A549 (cell line): ENCODE results near the gene MLXIP. TPM values are rescaled to one million over a fixed set of nuclear protein-coding genes. Genes with fewer than 3 reads are reported as not detected.
"Not testable (repeated sequence)": the region's sequence is repeated elsewhere in the genome, so short reads cannot be mapped to it uniquely, and the experiment has no call there.

ENCODE experiments used
- ATAC-seq, 2 experiments: fragments of 200-7000 bp in 1 of 2; fragments of >200 bp in 1 of 2; cut with Nextera tagmentation in 1 of 2; cut with Tn5 transposase in 1 of 2; 3 replicates each; pipeline versions ENCODE4 v1.8.0 to v1.9.1; 2018 to 2020; ENCODE audit warnings: mild to moderate bottlenecking in 1 of 2, moderate library complexity in 1 of 2
- CTCF ChIA-PET: fragments of 300-600 bp; sonication (Branson Sonifier 250); formaldehyde crosslinking; extraction: SDS; loops from one replicate; lab custom pipeline; 2021; ENCODE audit warnings: antibody characterized with exemption, inconsistent platforms; lab: Yijun Ruan, JAX
- POLR2A ChIA-PET: fragments of 350-600 bp; formaldehyde crosslinking; extraction: SDS; loops from one replicate; lab custom pipeline; 2021; ENCODE audit warnings: antibody characterized with exemption, inconsistent platforms; lab: Yijun Ruan, JAX
- DNase-seq, 2 experiments: peaks; one replicate each; pipeline versions ENCODE4 v3.0.0 to v3.0.0-alpha.2; 2011 to 2016; ENCODE audit warnings: low read depth in 1 of 2, low spot score in 1 of 2
- FAIRE-seq: peaks from 2 replicates; lab custom pipeline; 2011; peaks lifted over from hg19 to GRCh38; lab: Jason Lieb, UNC
- H3K27ac ChIP-seq, 2 experiments: fragments of >200 bp; sonication (Bioruptor Twin); formaldehyde crosslinking; 3 replicates each; pipeline ENCODE4 v1.5.1; 2016 to 2017
- H3K4me1 ChIP-seq: fragments of >200 bp; sonication (Bioruptor Twin); formaldehyde crosslinking; 3 replicates; pipeline ENCODE4 v1.6.1; 2016
- H3K4me2 ChIP-seq: fragments of >200 bp; sonication (Bioruptor Twin); formaldehyde crosslinking; 3 replicates; pipeline ENCODE4 v1.6.1; 2016
- H3K4me3 ChIP-seq: fragments of >200 bp; sonication (Bioruptor Twin); formaldehyde crosslinking; 3 replicates; pipeline ENCODE4 v1.5.1; 2016
- H3K9me3 ChIP-seq: fragments of >200 bp; sonication (Bioruptor Twin); formaldehyde crosslinking; 3 replicates; pipeline ENCODE4 v1.6.1; 2016
- CBX8 ChIP-seq: fragments of 200-600 bp; sonication (generic); IDR thresholded peaks from 2 replicates; pipeline ENCODE4 v1.6.1; 2016
- CEBPB ChIP-seq, 2 experiments: fragments of >200 bp in 1 of 2; sonication (Bioruptor Twin) in 1 of 2; formaldehyde crosslinking in 1 of 2; IDR thresholded peaks; 2 replicates each; pipeline ENCODE4 v1.6.1; 2012 to 2016
- CHD2 ChIP-seq: fragments of 150-350 bp; IDR thresholded peaks from 2 replicates; pipeline ENCODE4 v1.6.1; 2014; ENCODE audit warnings: low read length; ENCODE audit not compliant: partially characterized antibody
- CHD4 ChIP-seq: fragments of 200-600 bp; sonication (generic); IDR thresholded peaks from 2 replicates; pipeline ENCODE4 v1.6.1; 2016; ENCODE audit warnings: antibody characterized with exemption, mild to moderate bottlenecking, borderline replicate concordance
- CTCF ChIP-seq: fragments of >200 bp; sonication (Bioruptor Twin); formaldehyde crosslinking; IDR thresholded peaks from 3 replicates; pipeline ENCODE4 v1.5.1; 2016
- EHF ChIP-seq: fragments of 250-450 bp; sonication (Bioruptor Pico); IDR thresholded peaks from 2 replicates; pipeline ENCODE4 v1.5.0; 2020; ENCODE audit warnings: mild to moderate bottlenecking
- ESRRA ChIP-seq: fragments of 150-350 bp; IDR thresholded peaks from 2 replicates; pipeline ENCODE4 v1.6.1; 2014; ENCODE audit warnings: mild to moderate bottlenecking, low read length, borderline replicate concordance
- FOSB ChIP-seq: fragments of 250-450 bp; sonication (Bioruptor Pico); IDR thresholded peaks from 2 replicates; pipeline ENCODE4 v1.5.0; 2020; ENCODE audit warnings: mild to moderate bottlenecking, moderate library complexity
- FOSL2 ChIP-seq, 2 experiments: fragments of 450-650 bp in 1 of 2; fragments of >200 bp in 1 of 2; sonication (Bioruptor Twin) in 1 of 2; formaldehyde crosslinking; IDR thresholded peaks; 2 replicates each; pipeline versions ENCODE4 v1.5.0 to v1.6.1; 2016 to 2020; ENCODE audit warnings: mild to moderate bottlenecking in 1 of 2, moderate library complexity in 1 of 2
- HOXA7 ChIP-seq: fragments of 250-450 bp; sonication (Bioruptor Pico); IDR thresholded peaks from 2 replicates; pipeline ENCODE4 v1.5.0; 2020; ENCODE audit warnings: mild to moderate bottlenecking, moderate library complexity
- JUN ChIP-seq, 2 experiments: fragments of >200 bp; sonication (Bioruptor Twin); formaldehyde crosslinking; IDR thresholded peaks; 2 replicates in 1 of 2; 3 replicates in 1 of 2; pipeline ENCODE4 v1.6.1; 2016 to 2017
- KDM1A ChIP-seq: fragments of 200-600 bp; sonication (generic); IDR thresholded peaks from 2 replicates; pipeline ENCODE4 v1.6.1; 2016; ENCODE audit warnings: low read depth, mild to moderate bottlenecking
- KDM5A ChIP-seq: fragments of 200-600 bp; sonication (generic); IDR thresholded peaks from 2 replicates; pipeline ENCODE4 v1.6.1; 2016; ENCODE audit warnings: antibody characterized with exemption, mild to moderate bottlenecking
- MAX ChIP-seq: IDR thresholded peaks from 2 replicates; pipeline ENCODE4 v1.6.1; 2012
- NPAS2 ChIP-seq: fragments of 250-450 bp; sonication (Bioruptor Pico); IDR thresholded peaks from 2 replicates; pipeline ENCODE4 v1.8.0; 2022; ENCODE audit warnings: mild to moderate bottlenecking, moderate library complexity, borderline replicate concordance
- PBX3 ChIP-seq: IDR thresholded peaks from 2 replicates; pipeline ENCODE4 v1.6.1; 2012
- PHF8 ChIP-seq: fragments of 200-600 bp; sonication (generic); IDR thresholded peaks from 2 replicates; pipeline ENCODE4 v1.6.1; 2016; ENCODE audit warnings: low read depth, mild to moderate bottlenecking, antibody characterized with exemption, moderate library complexity, borderline replicate concordance
- POLR2A ChIP-seq: IDR thresholded peaks from 2 replicates; pipeline ENCODE4 v1.6.1; 2012; ENCODE audit warnings: mild to moderate bottlenecking, low read length
- POLR2AphosphoS2 ChIP-seq: conservative IDR thresholded peaks from 2 replicates; pipeline ENCODE4 v1.6.1; 2012; ENCODE audit warnings: low read length, improper control_type of control experiment, inconsistent platforms
- RARB ChIP-seq: fragments of 250-450 bp; sonication (Bioruptor Pico); IDR thresholded peaks from 2 replicates; pipeline ENCODE4 v1.8.0; 2021; ENCODE audit warnings: mild to moderate bottlenecking, moderate library complexity
- RNF2 ChIP-seq: fragments of 200-600 bp; sonication (generic); IDR thresholded peaks from 2 replicates; pipeline ENCODE4 v1.6.1; 2016; ENCODE audit warnings: low read depth, mild to moderate bottlenecking, antibody characterized with exemption, moderate library complexity, borderline replicate concordance
- SMC3 ChIP-seq: fragments of >200 bp; sonication (Bioruptor Twin); formaldehyde crosslinking; IDR thresholded peaks from 3 replicates; pipeline ENCODE4 v1.6.1; 2018; ENCODE audit warnings: inconsistent platforms
- TFCP2L1 ChIP-seq: fragments of 250-450 bp; sonication (Bioruptor Pico); IDR thresholded peaks from 2 replicates; pipeline ENCODE4 v1.5.0; 2021; ENCODE audit warnings: mild to moderate bottlenecking
- USF2 ChIP-seq: fragments of 450-650 bp; IDR thresholded peaks from 2 replicates; pipeline ENCODE4 v1.6.1; 2014; ENCODE audit warnings: antibody characterized with exemption
- ZC3H11A ChIP-seq: fragments of 450-650 bp; IDR thresholded peaks from 2 replicates; pipeline ENCODE4 v1.6.1; 2014; ENCODE audit warnings: antibody characterized with exemption, mild to moderate bottlenecking
- ZNF302 ChIP-seq: fragments of 250-450 bp; sonication (Bioruptor Pico); IDR thresholded peaks from 2 replicates; pipeline ENCODE4 v1.9.0; 2021; ENCODE audit warnings: inconsistent platforms, mild to moderate bottlenecking, moderate library complexity
- ZSCAN20 ChIP-seq: fragments of 250-450 bp; sonication (Bioruptor Pico); IDR thresholded peaks from 2 replicates; pipeline ENCODE4 v1.8.0; 2022; ENCODE audit warnings: mild to moderate bottlenecking, moderate library complexity
- WGBS: methylation state at CpG from one replicate; pipeline ENCODE4 v1.1.6; 2017; ENCODE audit errors: missing lambda C conversion rate; 5-methylcytosine and 5-hydroxymethylcytosine counted together
- polyA plus RNA-seq, 4 experiments: library from polyadenylated mRNA; depleted of rRNA in 3 of 4; stranded (reverse); fragments of >200 nt; fragmentation: RNase III in 1 of 4; extraction: RNeasy Plus Mini Kit Qiagen cat#74134 plus additional on column Dnase treatment in 1 of 4; gene quantifications; 2 replicates in 3 of 4; 3 replicates in 1 of 4; pipeline ENCODE4 v1.2.3, GENCODE V29; 2011 to 2017

MLXIP gene
- polyA plus RNA-seq, 2 of the 4 experiments (the other 2 are of a cell fraction) = 7.0 to 21.4 TPM

- CTCF ChIA-PET = interaction anchor here (1.1 to 32.3 kb wide), 7 partner anchors 8 to 135 kb away, joined by 3 to 850 read pairs (median 44); no protein-coding TSS in a partner anchor
- ATAC-seq, H3K9me3 ChIP-seq, POLR2A ChIA-PET, DNase-seq, H3K4me3 ChIP-seq, FAIRE-seq, H3K4me2 ChIP-seq, H3K27ac ChIP-seq: not testable (repeated sequence)
- WGBS = 93% methylated on average over 7 of the region's 7 CpGs
- H3K4me1 ChIP-seq = peaks cover 19% of the 10 kb centered on the region
Observed at GRCh38 chr12:122056406-122056805, 22.1 kb upstream of the MLXIP start.

GRCh38 chr12:122057007-122057735 lies 21.4 kb upstream of the MLXIP start:
- no peak overlapping the region for H3K27ac ChIP-seq
- 91% methylated on average over 11 of the region's 11 CpGs for WGBS
- no peak for TF ChIP-seq PHF8
- no peak for TF ChIP-seq POLR2AphosphoS2
- TF ChIP-seq KDM1A = no peak
- TF ChIP-seq CBX8 = no peak
- no peak for TF ChIP-seq CHD4
- TF ChIP-seq KDM5A = no peak
- TF ChIP-seq FOSL2 (IDR thresholded peaks at IDR 0.05) = no peak
- TF ChIP-seq FOSL2 (CRISPR knock-in tag; IDR thresholded peaks at IDR 0.05) = no peak
- TF ChIP-seq, all 56 proteins: peak for 0
- no peak for ATAC-seq
- ChIA-PET POLR2A (interaction anchor here (1.0 kb wide), 1 partner anchor 21 kb away, joined by 3 read pairs; the partner anchor contains the start of gene MLXIP), CTCF (interaction anchor here (4.8 to 32.3 kb wide), 2 partner anchors 8 to 67 kb away, joined by 62 to 850 read pairs; no protein-coding TSS in a partner anchor)
- Histone ChIP-seq H3K4me3 (no peak overlapping the region), H3K4me1 (peaks cover 17% of the 10 kb centered on the region), H3K4me2 (no peak overlapping the region), H3K9me3 (no peaks in the 10 kb centered on the region)
- no peak for FAIRE-seq
- DNase-seq = no peak

GRCh38 chr12:122057769-122058168 lies 20.8 kb upstream of the MLXIP start:
- 89% methylated on average over 3 of the region's 3 CpGs for WGBS
- Histone ChIP-seq H3K4me1 (peaks cover 21% of the 10 kb centered on the region), H3K9me3 (no peaks in the 10 kb centered on the region), H3K4me3 (no peak overlapping the region), H3K27ac (no peak overlapping the region), H3K4me2 (no peak overlapping the region)
- no peak for DNase-seq
- ChIA-PET CTCF (interaction anchor here (32.3 kb wide), 1 partner anchor 66 kb away, joined by 850 read pairs; no protein-coding TSS in a partner anchor), POLR2A (interaction anchor here (1.0 kb wide), 1 partner anchor 20 kb away, joined by 3 read pairs; the partner anchor contains the start of gene MLXIP)
- ATAC-seq = no peak
- no peak for FAIRE-seq
- no peak for TF ChIP-seq RNF2
- no peak for TF ChIP-seq ZSCAN20 (CRISPR knock-in tag)
- no peak for TF ChIP-seq CEBPB (IDR thresholded peaks at IDR 0.05)
- no peak for TF ChIP-seq EHF
- no peak for TF ChIP-seq FOSB
- no peak for TF ChIP-seq CBX8
- TF ChIP-seq CHD2 = no peak
- no peak for TF ChIP-seq NPAS2

- H3K4me1 ChIP-seq = peaks cover 29% of the 10 kb centered on the region
- ATAC-seq = no peak
- H3K4me2 ChIP-seq = no peak overlapping the region
- CTCF ChIA-PET = interaction anchor here (1.5 to 32.3 kb wide), 2 partner anchors 14 to 65 kb away, joined by 3 to 850 read pairs; no protein-coding TSS in a partner anchor
- no peak overlapping the region for H3K27ac ChIP-seq
- DNase-seq = no peak
- 95% methylated on average over 11 of the region's 11 CpGs for WGBS
- H3K4me3 ChIP-seq = no peak overlapping the region
- no peak for FAIRE-seq
- POLR2A ChIA-PET = no interaction called here
- H3K9me3 ChIP-seq = no peaks in the 10 kb centered on the region
- TF ChIP-seq POLR2A (no peak), TFCP2L1 (CRISPR knock-in tag) (no peak), ZNF302 (no peak), PBX3 (no peak), CEBPB (IDR thresholded peaks at IDR 0.05) (no peak), MAX (no peak), KDM5A (no peak), JUN (IDR thresholded peaks at IDR 0.05) (no peak), ZC3H11A (no peak), SMC3 (no peak), HOXA7 (CRISPR knock-in tag) (no peak), ESRRA (no peak), USF2 (no peak), CHD4 (no peak), CTCF (no peak), RARB (CRISPR knock-in tag) (no peak)
Observed at GRCh38 chr12:122058549-122059149, 19.9 kb upstream of the MLXIP start.
